ENCODE data around the gene PPP1R12A. TPM values are rescaled to one million over a fixed set of nuclear protein-coding genes. Genes with fewer than 3 reads are reported as not detected.

Gene PPP1R12A
- total and polyA plus RNA-seq, 2 of the 4 experiments (the other 2 are of a cell fraction), result 47.7 to 112 TPM

GRCh38 chr12:79763766-79764452 is 171.0 kb downstream of the PPP1R12A start:
- Histone ChIP-seq H2AK9ac (replicated peaks; ENCODE audit: low read depth, low read length, poor library complexity) (no peak overlapping the region), H3K4me1 (ENCODE audit: control insufficient read depth, insufficient read depth, low read length) (no peaks in the 10 kb centered on the region), H4K8ac (ENCODE audit: low read depth in 2 of 2, low read length in 2 of 2) (no peak overlapping the region), H2AK5ac (ENCODE audit: low read depth, low read length) (no peak overlapping the region), H3K9ac (ENCODE audit: low read depth, low read length) (no peak overlapping the region), H2BK120ac (ENCODE audit: low read depth, low read length) (no peak overlapping the region), H3K36me3 (ENCODE audit: control insufficient read depth, insufficient read depth, low read length) (no peaks in the 10 kb centered on the region), H4K20me1 (ENCODE audit: insufficient read depth, low read length) (no peaks in the 10 kb centered on the region), H3K56ac (ENCODE audit: extremely low read depth, insufficient read depth, low read length) (no peak overlapping the region), H4K91ac (ENCODE audit: insufficient read depth, low read depth, low read length) (no peak overlapping the region), H4K5ac (ENCODE audit: low read depth, low read length) (no peak overlapping the region), H3K23ac (ENCODE audit: low read depth, low read length) (no peak overlapping the region), H2AFZ (replicated peaks; ENCODE audit: low read length, poor library complexity) (no peak overlapping the region), H2BK5ac (ENCODE audit: low read depth, low read length, poor library complexity, severe bottlenecking) (no peak overlapping the region), H3K27ac (ENCODE audit: insufficient read depth, low read length) (no peak overlapping the region), H3K9me3 (ENCODE audit: control insufficient read depth, insufficient read depth, low read length) (no peaks in the 10 kb centered on the region), H3K4ac (ENCODE audit: low read depth, low read length) (no peak overlapping the region), H3K14ac (replicated peaks; ENCODE audit: low read depth, low read length) (no peak overlapping the region), H3K79me1 (ENCODE audit: low read depth in 1 of 2, low read length in 2 of 2) (no peaks in the 10 kb centered on the region), H3K4me3 (ENCODE audit: insufficient read depth, low read depth, low read length) (no peak overlapping the region), H2BK20ac (ENCODE audit: low read depth, low read length) (no peak overlapping the region), H3K9me1 (ENCODE audit: insufficient read depth, low read length) (no peaks in the 10 kb centered on the region), H3K27me3 (ENCODE audit: control insufficient read depth, insufficient read depth, low read length) (no peaks in the 10 kb centered on the region), H3K4me2 (ENCODE audit: low read depth, low read length) (no peak overlapping the region), H2BK15ac (ENCODE audit: low read depth, low read length) (no peak overlapping the region), H3K18ac (ENCODE audit: low read depth, low read length) (no peak overlapping the region)
- ChIA-PET CTCF (no interaction called here), POLR2A (ENCODE audit: unreplicated experiment) (no interaction called here)
- no TSS peak for BruUV-seq (replicated peaks)
- dilution Hi-C loops (cut with HindIII; ENCODE audit: low sequenced_read_pairs, unreplicated experiment), result no loop called here
- 88% methylated on average over 1 of the region's 5 CpGs; no CpG with 5 or more reads in 1 of the 2 experiments for WGBS, 2 experiments (ENCODE audit: extremely low coverage in 2 of 2, insufficient read length in 1 of 2)
- ATAC-seq (ENCODE audit: low read depth), result no peak
- DNase-seq, result no peak
- in situ Hi-C loops (cut with MboI; ENCODE audit: low sequenced_read_pairs), result no loop called here
- TF ChIP-seq FOS (IDR thresholded peaks at IDR 0.05; ENCODE audit: low read depth, low read length) (no peak), RAD21 (IDR thresholded peaks at IDR 0.05; ENCODE audit: low read length) (no peak), ELK1 (IDR thresholded peaks at IDR 0.05; ENCODE audit: borderline replicate concordance, low read depth, low read length) (no peak)
- intact Hi-C loops (cut with micrococcal nuclease), result no loop called here
